ENCODE measurements around the gene VPS54.
"Not testable (repeated sequence)": the region's sequence is repeated elsewhere in the genome, so short reads cannot be mapped to it uniquely, and the experiment has no call there.

The VPS54 gene

DNA sequence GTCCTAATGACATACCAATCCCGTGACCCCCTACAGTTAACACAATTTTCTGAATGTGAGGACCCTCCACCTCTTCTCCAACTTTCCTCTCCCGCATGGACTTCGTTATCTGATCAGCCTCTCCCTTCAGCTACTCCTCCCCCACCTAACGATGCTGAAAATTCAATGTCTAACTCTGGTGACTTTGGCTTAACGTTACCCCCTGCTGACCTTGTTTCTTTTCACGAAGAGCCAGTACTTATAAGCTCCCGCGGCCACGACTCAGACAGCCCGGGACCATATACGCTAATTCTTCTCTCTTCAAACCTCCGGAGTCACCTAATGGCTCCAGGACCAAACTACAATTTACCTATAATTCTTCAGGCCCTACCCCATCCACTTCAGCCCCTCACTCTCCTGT, 29.2 kb downstream of the VPS54 start:
- DNase-seq (ENCODE audit: low read depth): no peak
- no peak for TF ChIP-seq CTCF (conservative IDR thresholded peaks at IDR 0.05; ENCODE audit: low read depth, low read length)
- H3K4me3 ChIP-seq (ENCODE audit: low read length): no peak overlapping the region

GRCh38 chr2:63988842-63989436, 30.3 kb downstream of the VPS54 start:
- not testable (repeated sequence) for DNase-seq (ENCODE audit: low read depth); H3K4me3 ChIP-seq (ENCODE audit: low read length)

GRCh38 chr2:63984606-63985359, 34.4 kb downstream of the VPS54 start:
- TF ChIP-seq CTCF (conservative IDR thresholded peaks at IDR 0.05; ENCODE audit: low read depth, low read length): no peak
- DNase-seq (ENCODE audit: low read depth): no peak
- no peak overlapping the region for H3K4me3 ChIP-seq (ENCODE audit: low read length)

DNA sequence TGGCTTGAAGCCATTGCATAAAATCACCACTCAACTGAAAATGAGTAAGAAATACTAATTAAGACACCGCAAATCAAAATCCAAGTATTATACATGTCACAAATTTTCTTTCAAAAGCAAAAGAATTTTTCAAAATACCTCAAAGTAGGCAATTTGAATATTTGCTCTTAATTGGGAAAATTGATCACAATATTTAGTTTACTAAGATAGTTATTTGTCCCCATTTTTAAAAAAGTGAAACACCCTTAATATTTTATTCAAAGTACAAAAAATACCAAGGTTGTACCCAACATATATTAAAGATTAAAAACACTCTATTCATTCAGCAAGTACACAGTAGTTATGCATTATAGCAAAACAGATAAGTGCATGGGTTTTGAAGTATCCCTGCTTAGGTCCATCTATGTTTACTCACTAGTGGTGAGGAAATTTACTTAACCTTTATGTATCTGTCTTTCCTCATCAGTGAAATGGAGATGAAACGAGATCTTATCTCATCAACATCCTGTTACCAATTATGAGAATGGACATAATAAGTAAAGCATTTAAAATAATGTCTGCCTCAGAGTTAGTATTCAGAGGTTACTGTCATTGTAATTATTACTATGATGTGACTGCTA, 35.1 kb downstream of the VPS54 start:
- H3K4me3 ChIP-seq (ENCODE audit: low read length): no peak overlapping the region
- no peak for TF ChIP-seq CTCF (conservative IDR thresholded peaks at IDR 0.05; ENCODE audit: low read depth, low read length)
- DNase-seq (ENCODE audit: low read depth): no peak

GRCh38 chr2:63982335-63982734, 36.9 kb downstream of the VPS54 start:
- no peak for TF ChIP-seq CTCF (conservative IDR thresholded peaks at IDR 0.05; ENCODE audit: low read depth, low read length)
- no peak for DNase-seq (ENCODE audit: low read depth)
- no peak overlapping the region for H3K4me3 ChIP-seq (ENCODE audit: low read length)

- no peak for TF ChIP-seq CTCF (conservative IDR thresholded peaks at IDR 0.05; ENCODE audit: low read depth, low read length)
- DNase-seq (ENCODE audit: low read depth): no peak
- H3K4me3 ChIP-seq (ENCODE audit: low read length): no peak overlapping the region
Measured at GRCh38 chr2:63981702-63982103, 37.5 kb downstream of the VPS54 start.

DNA sequence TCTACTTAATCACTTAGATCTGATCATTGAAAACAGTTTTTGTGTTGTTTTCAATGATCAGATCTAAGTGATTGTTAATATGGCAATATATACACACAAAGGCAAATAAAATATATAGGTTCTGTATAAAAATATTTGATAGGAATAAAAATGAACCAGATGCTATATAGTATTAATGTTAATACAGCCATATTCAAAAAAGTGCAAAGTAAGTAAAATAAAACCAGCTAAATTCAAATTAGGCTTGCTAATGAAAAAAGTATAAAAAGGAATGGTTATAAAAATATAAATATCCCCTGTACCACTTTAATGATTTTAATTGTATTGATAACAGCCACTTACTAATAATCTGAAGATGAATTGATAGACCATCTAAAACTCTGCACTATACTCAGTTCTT, 38.4 kb downstream of the VPS54 start:
- H3K4me3 ChIP-seq (ENCODE audit: low read length): no peak overlapping the region
- DNase-seq (ENCODE audit: low read depth): no peak
- TF ChIP-seq CTCF (conservative IDR thresholded peaks at IDR 0.05; ENCODE audit: low read depth, low read length): no peak
